CD4-positive, alpha-beta T cell (primary cell): ENCODE measurements around the gene ADGRD1. TPM values are rescaled to one million over a fixed set of nuclear protein-coding genes. Genes with fewer than 3 reads are reported as not detected.

Experiments
- ATAC-seq: fragments of 200-7000 bp; cut with Tn5 transposase; one replicate; pipeline ENCODE4 v1.10.0; 2022; ENCODE audit warnings: mild to moderate bottlenecking; ENCODE audit not compliant: poor library complexity
- CTCF ChIA-PET: fragments of 350-600 bp; sonication (Branson Sonifier 250); formaldehyde crosslinking; loops from one replicate; lab custom pipeline; 2021; ENCODE audit warnings: antibody characterized with exemption, inconsistent platforms; lab: Charles Lee
- POLR2A ChIA-PET: fragments of 350-600 bp; sonication (Branson Sonifier 250); formaldehyde crosslinking; loops from one replicate; lab custom pipeline; 2021; ENCODE audit warnings: antibody characterized with exemption, inconsistent platforms; lab: Charles Lee
- DNase-seq, 14 experiments: peaks; one replicate each; pipeline ENCODE4 v3.0.0-alpha.2; 2013 to 2020; ENCODE audit warnings: mixed read lengths in 2 of 14
- H3K27ac ChIP-seq, 2 donors: one replicate each; pipeline versions ENCODE4 v1.5.1 to v1.7.0; 2013; ENCODE audit warnings: low read length in 2 of 2, low read depth in 1 of 2, mild to moderate bottlenecking in 1 of 2
- H3K27me3 ChIP-seq, 2 experiments: 1 replicate in 1 of 2; 2 replicates in 1 of 2; pipeline versions ENCODE4 v1.6.1 to v1.7.0; 2013; ENCODE audit warnings: low read length in 2 of 2, control low read depth in 1 of 2, mild to moderate bottlenecking in 1 of 2, moderate library complexity in 1 of 2; ENCODE audit not compliant: insufficient read depth in 2 of 2, control insufficient read depth in 1 of 2
- H3K36me3 ChIP-seq: one replicate; pipeline ENCODE4 v1.6.1; 2013; ENCODE audit warnings: low read length, control low read depth; ENCODE audit not compliant: insufficient read depth
- H3K4me1 ChIP-seq: one replicate; pipeline ENCODE4 v1.6.1; 2013; ENCODE audit warnings: low read length, control low read depth; ENCODE audit not compliant: insufficient read depth
- H3K4me3 ChIP-seq: one replicate; pipeline ENCODE4 v1.5.1; 2013; ENCODE audit warnings: mild to moderate bottlenecking, low read length, moderate library complexity
- H3K9me3 ChIP-seq, 2 experiments: 1 replicate in 1 of 2; 2 replicates in 1 of 2; pipeline versions ENCODE4 v1.6.1 to v1.7.0; 2013; ENCODE audit warnings: low read length in 2 of 2, mild to moderate bottlenecking in 2 of 2, control low read depth in 1 of 2, moderate library complexity in 1 of 2; ENCODE audit not compliant: control insufficient read depth in 1 of 2, insufficient read depth in 1 of 2
- H3K27ac Mint-ChIP-seq: one replicate; pipeline ENCODE4 v1.8.0; 2020; ENCODE audit warnings: mixed read lengths
- H3K27me3 Mint-ChIP-seq: one replicate; pipeline ENCODE4 v1.8.0; 2021; ENCODE audit warnings: mixed read lengths
- H3K36me3 Mint-ChIP-seq: one replicate; pipeline ENCODE4 v1.8.0; 2021; ENCODE audit warnings: low read depth, mixed read lengths
- H3K4me1 Mint-ChIP-seq: one replicate; pipeline ENCODE4 v1.8.0; 2021; ENCODE audit warnings: low read depth, mixed read lengths
- H3K4me3 Mint-ChIP-seq: one replicate; pipeline ENCODE4 v1.8.0; 2020; ENCODE audit warnings: mild to moderate bottlenecking, mixed read lengths
- H3K9me3 Mint-ChIP-seq: one replicate; pipeline ENCODE4 v1.8.0; 2020; ENCODE audit warnings: mixed read lengths
- intact Hi-C, 2 experiments: fragments of 100-400 bp; cut with DNase I in 1 of 2; cut with micrococcal nuclease in 1 of 2; formaldehyde crosslinking; loops; one replicate each; pipeline versions ENCODE4 v1.15.1 to v1.9.0; 2023 to 2025; cut with DNase I, micrococcal nuclease
- total RNA-seq, 174 experiments: library from RNA in 2 of 174; stranded (reverse) in 2 of 174; gene quantifications; one replicate each; pipeline ENCODE4 v1.2.3 and lab custom pipeline; 2021 to 2026
- TF ChIP-seq, protein P1 (sequence below): fragments of 200-600 bp; IDR thresholded peaks from one replicate; pipeline ENCODE4 v1.8.0; 2022; ENCODE audit warnings: antibody characterized with exemption, mild to moderate bottlenecking

Gene ADGRD1
- total RNA-seq, 2 experiments from 2014 or later, result 0.22 TPM; not detected in 1

- ChIA-PET POLR2A (no interaction called here), CTCF (no interaction called here)
- no peaks in the 10 kb centered on the region for H3K9me3 Mint-ChIP-seq
- no peak overlapping the region for H3K4me3 ChIP-seq
- H3K4me1 ChIP-seq, result no peaks in the 10 kb centered on the region
- DNase-seq (no peak), ATAC-seq (no peak)
- H3K9me3 ChIP-seq, result peaks cover 0 to 3% of the 10 kb centered on the region in 2 experiments
- no peak overlapping the region for H3K27ac ChIP-seq
- no peaks in the 10 kb centered on the region for H3K4me1 Mint-ChIP-seq
- no peaks in the 10 kb centered on the region for H3K27me3 ChIP-seq
- H3K36me3 Mint-ChIP-seq, result no peaks in the 10 kb centered on the region
- intact Hi-C loops, result no loop called here
- H3K4me3 Mint-ChIP-seq, result no peak overlapping the region
- no peak overlapping the region for H3K27ac Mint-ChIP-seq
- no peaks in the 10 kb centered on the region for H3K27me3 Mint-ChIP-seq
- TF ChIP-seq, protein P1, sequence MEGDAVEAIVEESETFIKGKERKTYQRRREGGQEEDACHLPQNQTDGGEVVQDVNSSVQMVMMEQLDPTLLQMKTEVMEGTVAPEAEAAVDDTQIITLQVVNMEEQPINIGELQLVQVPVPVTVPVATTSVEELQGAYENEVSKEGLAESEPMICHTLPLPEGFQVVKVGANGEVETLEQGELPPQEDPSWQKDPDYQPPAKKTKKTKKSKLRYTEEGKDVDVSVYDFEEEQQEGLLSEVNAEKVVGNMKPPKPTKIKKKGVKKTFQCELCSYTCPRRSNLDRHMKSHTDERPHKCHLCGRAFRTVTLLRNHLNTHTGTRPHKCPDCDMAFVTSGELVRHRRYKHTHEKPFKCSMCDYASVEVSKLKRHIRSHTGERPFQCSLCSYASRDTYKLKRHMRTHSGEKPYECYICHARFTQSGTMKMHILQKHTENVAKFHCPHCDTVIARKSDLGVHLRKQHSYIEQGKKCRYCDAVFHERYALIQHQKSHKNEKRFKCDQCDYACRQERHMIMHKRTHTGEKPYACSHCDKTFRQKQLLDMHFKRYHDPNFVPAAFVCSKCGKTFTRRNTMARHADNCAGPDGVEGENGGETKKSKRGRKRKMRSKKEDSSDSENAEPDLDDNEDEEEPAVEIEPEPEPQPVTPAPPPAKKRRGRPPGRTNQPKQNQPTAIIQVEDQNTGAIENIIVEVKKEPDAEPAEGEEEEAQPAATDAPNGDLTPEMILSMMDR, result no peak
- H3K36me3 ChIP-seq, result no peaks in the 10 kb centered on the region
Observed at GRCh38 chr12:131018808-131019397, 65.2 kb downstream of the ADGRD1 start.

DNA sequence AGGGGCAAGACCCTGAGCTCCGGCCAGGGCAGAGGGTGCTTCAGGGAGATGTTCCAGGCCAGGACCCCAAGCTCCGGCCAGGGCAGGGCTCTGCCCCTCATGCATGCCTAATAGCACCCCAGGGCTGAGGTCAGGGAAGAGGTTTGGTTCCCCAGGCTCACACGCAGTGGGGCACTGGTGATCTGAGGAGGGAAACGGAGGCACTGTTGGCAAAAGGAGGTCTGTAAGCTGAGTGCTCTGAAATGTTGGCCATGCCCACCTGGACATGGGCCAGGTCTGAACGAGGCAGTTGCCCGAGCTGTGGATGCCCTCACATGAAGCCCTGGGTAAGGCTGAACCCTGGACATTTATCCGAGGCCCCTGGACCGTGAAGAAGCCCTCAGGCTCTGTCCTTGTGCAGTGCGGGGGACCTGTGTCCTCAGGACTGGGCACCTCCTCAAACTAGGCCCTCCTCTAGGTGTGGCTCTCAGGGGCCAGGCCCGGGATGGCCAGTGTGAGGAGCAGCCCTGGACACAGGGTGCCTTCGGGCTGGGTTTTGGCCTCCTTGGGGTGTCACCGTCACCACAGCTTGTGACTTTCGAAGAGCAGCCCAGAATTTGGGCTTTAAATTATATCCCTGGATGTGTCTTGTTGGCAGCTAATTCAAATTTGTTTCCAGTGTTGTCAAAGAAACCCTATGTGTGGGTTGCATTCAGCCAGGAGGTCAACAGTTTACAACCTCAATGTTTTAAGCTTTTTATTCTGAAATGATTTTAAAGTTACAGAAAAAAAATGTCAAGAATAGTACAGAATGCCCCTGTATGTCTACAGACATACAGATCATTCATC is 66.8 kb downstream of the ADGRD1 start:
- ATAC-seq, result no peak
- Histone ChIP-seq H3K4me1 (no peaks in the 10 kb centered on the region), H3K36me3 (no peaks in the 10 kb centered on the region), H3K27ac (no peak overlapping the region), H3K4me3 (no peak overlapping the region), H3K9me3 (peaks cover 0 to 3% of the 10 kb centered on the region in 2 experiments), H3K27me3 (no peaks in the 10 kb centered on the region)
- intact Hi-C loops, result no loop called here
- ChIA-PET CTCF (no interaction called here), POLR2A (interaction anchor here (0.7 kb wide), 1 partner anchor 273 kb away, joined by 3 read pairs; no protein-coding TSS in a partner anchor)
- Mint-ChIP-seq H3K27me3 (no peaks in the 10 kb centered on the region), H3K36me3 (no peaks in the 10 kb centered on the region), H3K27ac (no peak overlapping the region), H3K9me3 (no peaks in the 10 kb centered on the region), H3K4me3 (no peak overlapping the region), H3K4me1 (no peaks in the 10 kb centered on the region)
- DNase-seq, result no peak
- TF ChIP-seq, protein P1, result no peak

DNA sequence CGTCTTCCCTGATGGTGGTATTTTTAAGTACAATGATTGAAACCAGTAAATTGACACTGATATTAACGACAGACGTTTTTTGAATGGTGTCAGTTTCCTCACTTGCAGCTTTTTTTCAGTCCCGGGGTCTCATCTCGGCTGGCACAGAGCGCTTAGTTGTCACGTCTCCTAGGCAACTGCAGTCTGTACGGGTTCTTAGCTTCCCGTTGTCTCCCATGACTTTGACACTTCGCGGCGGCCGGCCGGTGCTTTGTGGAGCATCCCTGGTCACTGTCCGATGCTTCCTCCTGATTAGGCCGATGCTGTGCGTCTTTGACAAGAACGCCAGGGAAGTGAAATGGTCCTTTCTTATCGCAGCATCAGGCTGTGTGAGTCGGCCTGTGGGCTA is 67.4 kb downstream of the ADGRD1 start:
- ATAC-seq, result no peak
- Histone ChIP-seq H3K9me3 (peaks cover 0 to 3% of the 10 kb centered on the region in 2 experiments), H3K27ac (no peak overlapping the region), H3K4me1 (no peaks in the 10 kb centered on the region), H3K27me3 (no peaks in the 10 kb centered on the region), H3K36me3 (no peaks in the 10 kb centered on the region), H3K4me3 (no peak overlapping the region)
- Mint-ChIP-seq H3K27me3 (no peaks in the 10 kb centered on the region), H3K4me3 (no peak overlapping the region), H3K4me1 (no peaks in the 10 kb centered on the region), H3K27ac (no peak overlapping the region), H3K36me3 (no peaks in the 10 kb centered on the region), H3K9me3 (no peaks in the 10 kb centered on the region)
- no peak for DNase-seq
- CTCF ChIA-PET, result no interaction called here
- intact Hi-C loops, result no loop called here
- TF ChIP-seq, protein P1, result no peak
- POLR2A ChIA-PET, result interaction anchor here (0.7 kb wide), 1 partner anchor 273 kb away, joined by 3 read pairs; no protein-coding TSS in a partner anchor
